Activated CD8-positive, alpha-beta T cell treated with anti-CD3 and anti-CD28 coated beads, Interleukin-2, amount 10 ng/mL, durations not matched to agents 7 days and 5 days (primary cell): ENCODE measurements around the gene NDEL1. TPM values are rescaled to one million over a fixed set of nuclear protein-coding genes. Genes with fewer than 3 reads are reported as not detected.

ENCODE experiments used
- ATAC-seq: fragments of 150-1000 bp; cut with Tn5 transposase; one replicate; pipeline ENCODE4 v1.10.0; 2021; ENCODE audit warnings: moderate library complexity
- CTCF ChIA-PET: fragments of 350-600 bp; sonication (Branson Sonifier 250); formaldehyde crosslinking; loops from one replicate; lab custom pipeline; 2021; ENCODE audit warnings: antibody characterized with exemption; lab: Charles Lee
- POLR2A ChIA-PET: fragments of 350-600 bp; sonication (Branson Sonifier 250); formaldehyde crosslinking; loops from one replicate; lab custom pipeline; 2021; ENCODE audit warnings: antibody characterized with exemption; lab: Charles Lee
- DNase-seq: peaks from one replicate; pipeline ENCODE4 v3.0.0-alpha.2; 2020
- H3K27ac Mint-ChIP-seq: one replicate; pipeline ENCODE4 v1.8.0; 2021; ENCODE audit warnings: mild to moderate bottlenecking, mixed read lengths
- H3K27me3 Mint-ChIP-seq: one replicate; pipeline ENCODE4 v1.8.0; 2021; ENCODE audit warnings: low read depth, mixed read lengths
- H3K36me3 Mint-ChIP-seq: one replicate; pipeline ENCODE4 v1.8.0; 2021; ENCODE audit warnings: low read depth, mixed read lengths
- H3K4me1 Mint-ChIP-seq: one replicate; pipeline ENCODE4 v1.8.0; 2021; ENCODE audit warnings: low read depth, mixed read lengths
- H3K4me3 Mint-ChIP-seq: one replicate; pipeline ENCODE4 v1.8.0; 2021; ENCODE audit warnings: mild to moderate bottlenecking, mixed read lengths
- H3K9me3 Mint-ChIP-seq: one replicate; pipeline ENCODE4 v1.8.0; 2022; ENCODE audit warnings: mixed read lengths; ENCODE audit not compliant: insufficient read depth
- total RNA-seq, 2 experiments: library from RNA; stranded (reverse); gene quantifications; one replicate each; pipeline ENCODE4 v1.2.3, GENCODE V29; 2021

The NDEL1 gene
- total RNA-seq, 2 experiments from 2014 or later = 48.1 to 52.5 TPM

DNA sequence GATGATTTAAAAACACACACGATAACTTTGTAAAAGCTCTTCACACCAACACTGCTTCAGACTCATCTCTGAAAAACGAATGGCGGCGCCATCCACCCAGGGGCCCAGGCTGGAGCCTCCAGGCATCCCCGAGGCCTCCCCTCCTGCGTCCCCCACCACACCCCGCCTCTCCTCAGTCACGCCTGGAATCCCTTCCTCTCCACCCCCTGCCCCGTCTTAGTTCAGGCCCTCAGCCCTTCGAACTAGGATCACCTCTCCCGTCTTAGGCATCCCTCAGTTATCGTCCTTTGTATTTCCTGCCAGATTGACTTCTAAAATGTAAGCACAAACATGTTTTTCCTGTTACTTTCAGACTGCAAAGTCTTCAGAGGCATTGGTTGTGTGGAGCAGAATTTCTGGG is 58.3 kb downstream of the NDEL1 start:
- POLR2A ChIA-PET = no interaction called here
- Mint-ChIP-seq H3K27me3 (no peaks in the 10 kb centered on the region), H3K4me3 (no peak overlapping the region), H3K4me1 (no peaks in the 10 kb centered on the region), H3K9me3 (no peaks in the 10 kb centered on the region), H3K27ac (no peak overlapping the region), H3K36me3 (peaks cover 6% of the 10 kb centered on the region)
- DNase-seq (no peak), ATAC-seq (no peak)
- CTCF ChIA-PET = interaction anchor here (1.0 to 1.1 kb wide), 2 partner anchors 15 to 84 kb away, joined by 3 read pairs; no protein-coding TSS in a partner anchor

- no peak for DNase-seq
- no peak overlapping the region for H3K27ac Mint-ChIP-seq
- H3K4me3 Mint-ChIP-seq = no peak overlapping the region
- H3K27me3 Mint-ChIP-seq = no peaks in the 10 kb centered on the region
- peaks cover under 1% of the 10 kb centered on the region for H3K4me1 Mint-ChIP-seq
- POLR2A ChIA-PET = interaction anchor here (1.0 kb wide), 1 partner anchor 43 kb away, joined by 4 read pairs; no protein-coding TSS in a partner anchor
- peaks cover 6% of the 10 kb centered on the region for H3K36me3 Mint-ChIP-seq
- no peak for ATAC-seq
- CTCF ChIA-PET = interaction anchor here (0.7 to 1.2 kb wide), 3 partner anchors 84 to 85 kb away, joined by 3 read pairs; no protein-coding TSS in a partner anchor
- no peaks in the 10 kb centered on the region for H3K9me3 Mint-ChIP-seq
Observed at GRCh38 chr17:8494506-8495111, 58.9 kb downstream of the NDEL1 start.

GRCh38 chr17:8496081-8496480 is 60.4 kb downstream of the NDEL1 start:
- Mint-ChIP-seq H3K9me3 (no peaks in the 10 kb centered on the region), H3K4me1 (peaks cover 4% of the 10 kb centered on the region), H3K36me3 (peaks cover 6% of the 10 kb centered on the region), H3K4me3 (no peak overlapping the region), H3K27me3 (no peaks in the 10 kb centered on the region), H3K27ac (no peak overlapping the region)
- DNase-seq (no peak), ATAC-seq (no peak)
- ChIA-PET POLR2A (no interaction called here), CTCF (no interaction called here)

DNA sequence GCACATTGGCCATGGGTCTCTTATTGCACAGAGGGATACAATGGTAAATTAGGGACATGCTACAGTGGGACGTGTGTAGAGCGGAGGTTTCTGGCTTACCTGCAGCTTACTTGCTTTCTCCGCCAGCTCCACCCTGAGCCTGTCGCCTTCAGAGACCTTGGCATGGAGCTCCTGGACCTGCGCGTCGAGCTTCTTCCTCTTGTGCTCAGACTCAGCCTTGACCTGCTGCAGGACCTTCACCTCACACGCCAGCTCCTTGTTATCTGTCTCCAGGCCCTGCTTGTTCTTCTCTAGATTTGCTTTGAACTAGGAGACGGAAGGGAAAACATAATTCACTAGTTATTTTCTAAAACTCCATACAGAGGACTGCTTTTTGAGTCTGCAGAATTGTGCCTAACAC is 63.5 kb downstream of the NDEL1 start:
- no peak for DNase-seq
- CTCF ChIA-PET = no interaction called here
- Mint-ChIP-seq H3K4me3 (no peak overlapping the region), H3K9me3 (no peaks in the 10 kb centered on the region), H3K27ac (no peak overlapping the region), H3K27me3 (no peaks in the 10 kb centered on the region), H3K4me1 (peaks cover 4% of the 10 kb centered on the region), H3K36me3 (no peaks in the 10 kb centered on the region)
- no peak for ATAC-seq
- POLR2A ChIA-PET = no interaction called here

DNA sequence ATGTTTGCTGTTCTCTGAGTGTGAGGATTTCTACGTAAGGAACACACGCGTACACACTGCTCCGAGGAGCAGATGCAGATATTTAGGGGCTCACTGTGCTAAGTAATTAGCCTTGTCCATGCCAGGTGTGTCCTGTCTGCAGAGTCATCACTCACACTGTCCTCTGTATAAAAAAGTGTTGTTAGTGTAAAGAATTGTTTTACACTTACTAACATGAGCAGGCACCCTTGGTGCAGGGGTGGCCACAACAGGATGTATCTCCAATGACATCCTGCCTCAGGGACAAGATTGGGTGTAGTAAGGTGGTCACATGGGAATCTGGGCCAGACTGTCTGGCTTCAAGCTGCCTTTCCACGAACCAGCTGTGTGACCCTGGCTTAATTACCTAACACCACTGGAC is 63.9 kb downstream of the NDEL1 start:
- no peaks in the 10 kb centered on the region for H3K27me3 Mint-ChIP-seq
- no peak for DNase-seq
- no peak overlapping the region for H3K27ac Mint-ChIP-seq
- H3K36me3 Mint-ChIP-seq = no peaks in the 10 kb centered on the region
- H3K4me3 Mint-ChIP-seq = no peak overlapping the region
- ATAC-seq = no peak
- H3K4me1 Mint-ChIP-seq = peaks cover 4% of the 10 kb centered on the region
- POLR2A ChIA-PET = no interaction called here
- CTCF ChIA-PET = no interaction called here
- no peaks in the 10 kb centered on the region for H3K9me3 Mint-ChIP-seq

DNA sequence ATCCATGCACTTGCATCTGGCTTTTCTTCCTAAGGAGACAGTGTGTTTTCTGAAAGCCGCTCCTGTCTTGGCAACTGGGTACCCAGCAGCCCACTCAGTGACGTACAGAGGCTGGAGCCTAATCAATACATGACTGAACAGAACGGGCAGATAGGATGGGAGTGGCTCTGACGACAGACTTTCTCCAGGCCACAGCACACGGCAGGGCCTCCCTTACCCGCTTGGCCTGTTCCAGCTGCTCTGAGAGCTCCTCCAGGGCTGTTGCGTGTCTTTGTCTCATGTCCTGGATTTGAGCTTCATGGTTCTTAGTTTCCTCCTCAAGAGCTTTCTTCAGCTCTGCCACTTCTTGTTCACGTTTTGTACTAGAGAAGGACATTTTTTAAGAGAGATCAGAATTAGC is 64.9 kb downstream of the NDEL1 start:
- Mint-ChIP-seq H3K9me3 (no peaks in the 10 kb centered on the region), H3K4me1 (peaks cover 4% of the 10 kb centered on the region), H3K4me3 (no peak overlapping the region), H3K27ac (no peak overlapping the region), H3K27me3 (no peaks in the 10 kb centered on the region), H3K36me3 (no peaks in the 10 kb centered on the region)
- DNase-seq (no peak), ATAC-seq (no peak)
- ChIA-PET CTCF (no interaction called here), POLR2A (no interaction called here)

- ChIA-PET POLR2A (no interaction called here), CTCF (interaction anchor here (1.1 kb wide), 1 partner anchor 92 kb away, joined by 4 read pairs; no protein-coding TSS in a partner anchor)
- peaks cover 4% of the 10 kb centered on the region for H3K4me1 Mint-ChIP-seq
- no peaks in the 10 kb centered on the region for H3K9me3 Mint-ChIP-seq
- no peak overlapping the region for H3K27ac Mint-ChIP-seq
- DNase-seq (no peak), ATAC-seq (no peak)
- H3K36me3 Mint-ChIP-seq = no peaks in the 10 kb centered on the region
- H3K27me3 Mint-ChIP-seq = no peaks in the 10 kb centered on the region
- H3K4me3 Mint-ChIP-seq = no peak overlapping the region
Observed at GRCh38 chr17:8502126-8502525, 66.4 kb downstream of the NDEL1 start.

GRCh38 chr17:8503368-8503767 is 67.7 kb downstream of the NDEL1 start:
- Mint-ChIP-seq H3K27ac (no peak overlapping the region), H3K4me1 (peaks cover 4% of the 10 kb centered on the region), H3K4me3 (no peak overlapping the region), H3K27me3 (no peaks in the 10 kb centered on the region), H3K9me3 (no peaks in the 10 kb centered on the region), H3K36me3 (no peaks in the 10 kb centered on the region)
- ATAC-seq (no peak), DNase-seq (no peak)
- POLR2A ChIA-PET = no interaction called here
- CTCF ChIA-PET = no interaction called here

DNA sequence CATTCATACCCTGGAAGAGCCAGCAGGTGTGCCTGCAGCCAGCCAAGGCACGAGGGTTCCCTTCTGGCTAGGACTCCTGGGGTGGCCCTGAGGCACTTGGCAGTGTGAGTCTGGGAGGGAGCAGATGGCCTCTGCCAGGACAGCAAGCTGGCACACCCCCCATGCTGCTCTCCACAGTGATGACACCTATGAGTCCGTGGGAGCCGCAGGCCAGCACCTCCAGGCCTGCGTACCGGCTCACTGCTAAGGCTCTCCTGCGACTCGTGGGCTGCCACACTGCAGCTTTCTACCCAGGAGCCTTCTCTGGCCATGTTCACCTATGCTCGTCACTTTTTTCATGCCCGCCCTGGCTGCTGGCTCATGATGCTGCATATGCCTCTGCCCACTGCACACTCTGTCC is 68.1 kb downstream of the NDEL1 start:
- POLR2A ChIA-PET = no interaction called here
- H3K9me3 Mint-ChIP-seq = no peaks in the 10 kb centered on the region
- no peaks in the 10 kb centered on the region for H3K27me3 Mint-ChIP-seq
- H3K4me1 Mint-ChIP-seq = peaks cover 4% of the 10 kb centered on the region
- peak overlapping the region; percentile 43 for H3K27ac Mint-ChIP-seq
- DNase-seq = no peak
- CTCF ChIA-PET = no interaction called here
- ATAC-seq = no peak
- H3K4me3 Mint-ChIP-seq = no peak overlapping the region
- H3K36me3 Mint-ChIP-seq = no peaks in the 10 kb centered on the region

DNA sequence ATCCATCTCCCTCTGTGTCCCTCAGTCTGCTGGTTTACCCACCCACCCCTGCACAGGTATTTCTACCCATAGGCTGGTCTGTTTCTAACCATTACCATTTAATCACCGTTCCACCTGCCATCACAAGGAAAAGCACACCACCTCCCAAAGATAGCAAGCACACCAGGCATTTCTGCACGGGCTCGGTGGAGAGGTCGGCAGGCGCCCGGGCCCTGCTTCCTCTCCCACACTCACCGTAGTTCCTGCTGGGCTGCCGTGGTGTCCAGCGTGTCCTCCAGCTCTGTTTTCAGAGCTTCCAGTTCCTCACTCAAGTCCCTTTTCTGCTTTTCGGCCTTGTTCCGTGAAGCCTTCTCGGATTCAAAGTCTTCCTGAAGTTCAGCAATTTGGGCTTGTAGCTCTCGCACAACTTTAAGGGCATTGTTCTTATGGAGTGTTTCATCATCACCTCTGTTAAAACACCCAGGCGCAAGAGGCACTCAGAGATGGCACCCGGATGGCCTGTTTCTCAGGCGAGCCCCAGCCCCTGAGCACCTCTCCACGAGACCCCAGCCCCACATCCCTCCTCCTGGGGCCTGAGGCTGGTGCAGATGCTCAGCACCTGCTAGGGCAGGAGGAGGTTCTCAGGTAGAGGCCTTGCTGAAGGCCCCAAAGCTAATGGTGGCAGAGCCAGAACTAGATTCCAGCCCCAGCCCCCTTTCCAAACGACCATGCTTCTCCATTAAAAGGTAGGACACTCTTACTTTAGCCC is 69.0 kb downstream of the NDEL1 start:
- ATAC-seq (no peak), DNase-seq (no peak)
- peaks cover 4% of the 10 kb centered on the region for H3K4me1 Mint-ChIP-seq
- no peak overlapping the region for H3K4me3 Mint-ChIP-seq
- ChIA-PET POLR2A (no interaction called here), CTCF (no interaction called here)
- H3K27me3 Mint-ChIP-seq = no peaks in the 10 kb centered on the region
- no peaks in the 10 kb centered on the region for H3K36me3 Mint-ChIP-seq
- H3K9me3 Mint-ChIP-seq = no peaks in the 10 kb centered on the region
- H3K27ac Mint-ChIP-seq = no peak overlapping the region

DNA sequence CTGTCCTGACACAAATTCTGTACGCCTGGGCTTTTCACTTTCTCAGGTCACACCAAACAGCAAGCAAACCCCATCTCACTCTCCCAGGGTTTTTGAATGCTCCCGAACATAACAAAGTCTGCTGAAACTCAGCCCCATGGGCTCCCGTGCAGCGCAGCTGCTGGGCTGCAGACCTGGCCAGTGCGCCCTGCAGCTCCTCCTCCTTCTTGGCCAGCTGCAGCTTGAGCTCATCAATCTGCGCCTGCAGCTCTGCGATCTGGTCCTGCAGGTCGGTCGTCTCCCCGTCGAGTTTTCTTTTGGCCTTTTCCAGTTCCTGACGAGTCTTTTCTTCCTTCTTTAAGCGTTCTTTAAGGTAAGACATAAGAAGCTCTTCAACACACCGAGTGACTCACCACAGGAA is 70.5 kb downstream of the NDEL1 start:
- no peaks in the 10 kb centered on the region for H3K27me3 Mint-ChIP-seq
- DNase-seq = no peak
- ChIA-PET CTCF (no interaction called here), POLR2A (no interaction called here)
- H3K4me3 Mint-ChIP-seq = no peak overlapping the region
- H3K9me3 Mint-ChIP-seq = no peaks in the 10 kb centered on the region
- no peaks in the 10 kb centered on the region for H3K4me1 Mint-ChIP-seq
- H3K36me3 Mint-ChIP-seq = no peaks in the 10 kb centered on the region
- ATAC-seq = no peak
- no peak overlapping the region for H3K27ac Mint-ChIP-seq

DNA sequence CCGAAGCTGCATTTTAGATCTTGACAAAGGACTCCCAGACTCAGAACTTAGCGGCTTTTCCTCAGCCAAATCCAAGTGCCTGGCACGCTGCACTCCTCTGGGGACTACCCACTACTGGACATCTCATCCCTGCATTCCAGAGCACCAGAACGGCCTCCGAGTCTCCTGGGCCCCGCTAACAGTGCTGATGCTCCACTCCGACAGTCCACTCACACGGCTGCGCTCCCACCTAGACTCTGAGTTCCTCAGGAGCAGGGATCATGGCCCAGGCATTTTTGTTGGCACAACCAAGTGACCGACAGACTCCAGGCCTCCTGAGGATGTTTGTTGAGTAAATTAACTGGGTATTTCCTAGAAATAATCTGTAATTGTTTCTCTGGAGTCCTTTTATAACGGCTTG is 79.1 kb downstream of the NDEL1 start:
- Mint-ChIP-seq H3K9me3 (no peaks in the 10 kb centered on the region), H3K27me3 (no peaks in the 10 kb centered on the region), H3K27ac (no peak overlapping the region), H3K4me1 (no peaks in the 10 kb centered on the region), H3K36me3 (no peaks in the 10 kb centered on the region), H3K4me3 (no peak overlapping the region)
- ChIA-PET POLR2A (interaction anchor here (0.6 to 0.7 kb wide), 2 partner anchors 148 to 613 kb away, joined by 5 to 6 read pairs; no protein-coding TSS in a partner anchor), CTCF (no interaction called here)
- no peak for DNase-seq
- no peak for ATAC-seq
